ENCODE results near the gene COBL. TPM values are rescaled to one million over a fixed set of nuclear protein-coding genes. Genes with fewer than 3 reads are reported as not detected.

The COBL gene
- total and polyA plus RNA-seq, 9 of the 15 experiments (the other 6 are each of a cell fraction or from before 2014, with no cell fraction given), result 0.01 to 2.4 (median 0.09) TPM; not detected in 3

DNA sequence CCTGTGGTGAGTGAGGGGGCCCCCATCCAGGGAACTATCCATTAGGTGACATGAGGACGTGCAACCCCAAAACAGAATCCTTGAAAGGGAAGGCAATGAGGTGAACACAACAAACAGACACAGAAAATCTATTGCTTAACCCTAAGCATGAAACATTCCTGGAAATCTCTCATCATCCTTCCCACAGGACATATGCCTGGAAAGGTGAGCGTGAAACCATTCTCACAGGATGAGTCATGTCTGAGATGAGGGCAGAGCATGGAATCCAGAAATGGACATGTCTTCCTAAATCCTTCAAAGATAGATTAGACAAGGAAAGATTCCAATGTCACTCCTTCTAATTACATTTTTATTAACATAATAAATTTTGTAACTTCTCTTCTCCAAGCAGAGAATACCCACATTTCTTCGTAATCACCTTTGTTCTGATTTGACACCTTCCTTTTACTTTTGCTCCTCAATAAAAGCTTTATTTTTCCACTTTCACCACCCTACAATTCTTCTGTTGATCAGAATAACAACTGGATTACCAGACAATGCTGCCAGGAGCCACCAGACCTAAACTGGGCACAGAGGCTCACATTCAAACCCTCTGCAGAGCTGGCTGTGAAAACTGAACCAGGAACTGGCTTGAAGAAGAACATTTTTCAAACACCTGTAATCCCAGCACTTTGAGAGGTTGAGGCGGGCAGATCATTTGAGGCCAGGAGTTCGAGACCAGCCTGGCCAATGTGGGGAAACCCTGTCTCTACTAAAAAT is 67.2 kb downstream of the COBL start:
- no peaks in the 10 kb centered on the region for H3K79me2 ChIP-seq (ENCODE audit: control insufficient read depth, insufficient read depth, low read length)
- no peak overlapping the region for H3K27ac ChIP-seq (ENCODE audit: extremely low read depth, low read depth, low read length)
- FAIRE-seq, result no peak
- H2AFZ ChIP-seq (ENCODE audit: low read depth, low read length), result no peak overlapping the region
- intact Hi-C loops (cut with micrococcal nuclease), result no loop called here
- no peaks in the 10 kb centered on the region for H3K9me3 ChIP-seq (replicated peaks; ENCODE audit: control insufficient read depth, insufficient read depth, low read depth, low read length)
- ChIA-PET CTCF (ENCODE audit: low intra/inter-chr PET ratio) (no interaction called here), POLR2A (no interaction called here)
- no peaks in the 10 kb centered on the region for H3K9me1 ChIP-seq (ENCODE audit: control insufficient read depth, insufficient read depth, low read length)
- H3K36me3 ChIP-seq (ENCODE audit: control insufficient read depth, insufficient read depth, low read length), result no peaks in the 10 kb centered on the region
- BruUV-seq (replicated peaks), result no TSS peak
- ATAC-seq, result no peak
- WGBS (ENCODE audit: insufficient coverage, low coverage, missing lambda C conversion rate), result 1% methylated on average over 5 of the region's 5 CpGs
- H4K20me1 ChIP-seq (replicated peaks; ENCODE audit: control insufficient read depth, insufficient read depth, low read length), result no peaks in the 10 kb centered on the region
- no peaks in the 10 kb centered on the region for H3K4me1 ChIP-seq (replicated peaks in 1 of 2; ENCODE audit: control insufficient read depth in 2 of 2, insufficient read depth in 2 of 2, low read length in 2 of 2)
- in situ Hi-C loops (cut with MboI), result no loop called here
- H3K27me3 ChIP-seq (ENCODE audit: control insufficient read depth in 2 of 2, insufficient read depth in 2 of 2, low read length in 2 of 2), result peaks cover 0 to 10% of the 10 kb centered on the region in 2 experiments; a peak in 2 of 5 replicates
- H3K9ac ChIP-seq (ENCODE audit: insufficient read depth in 1 of 2, low read depth in 2 of 2, low read length in 2 of 2), result no peak overlapping the region
- DNase-seq (ENCODE audit: extremely low read depth in 1 of 4, low spot score in 3 of 4), result no peak
- no peak overlapping the region for H3K4me3 ChIP-seq
- H3K4me2 ChIP-seq (ENCODE audit: insufficient read depth, low read length), result no peak overlapping the region
- TF ChIP-seq LEF1 (IDR thresholded peaks at IDR 0.05) (no peak), ZNF696 (CRISPR knock-in tag; conservative IDR thresholded peaks at IDR 0.05) (no peak), SREBF2 (CRISPR knock-in tag; IDR thresholded peaks at IDR 0.05) (no peak), ZNF561 (CRISPR knock-in tag; conservative IDR thresholded peaks at IDR 0.05) (no peak), TAL1 (IDR thresholded peaks at IDR 0.05) (no peak)
- TF ChIP-seq, protein P1, sequence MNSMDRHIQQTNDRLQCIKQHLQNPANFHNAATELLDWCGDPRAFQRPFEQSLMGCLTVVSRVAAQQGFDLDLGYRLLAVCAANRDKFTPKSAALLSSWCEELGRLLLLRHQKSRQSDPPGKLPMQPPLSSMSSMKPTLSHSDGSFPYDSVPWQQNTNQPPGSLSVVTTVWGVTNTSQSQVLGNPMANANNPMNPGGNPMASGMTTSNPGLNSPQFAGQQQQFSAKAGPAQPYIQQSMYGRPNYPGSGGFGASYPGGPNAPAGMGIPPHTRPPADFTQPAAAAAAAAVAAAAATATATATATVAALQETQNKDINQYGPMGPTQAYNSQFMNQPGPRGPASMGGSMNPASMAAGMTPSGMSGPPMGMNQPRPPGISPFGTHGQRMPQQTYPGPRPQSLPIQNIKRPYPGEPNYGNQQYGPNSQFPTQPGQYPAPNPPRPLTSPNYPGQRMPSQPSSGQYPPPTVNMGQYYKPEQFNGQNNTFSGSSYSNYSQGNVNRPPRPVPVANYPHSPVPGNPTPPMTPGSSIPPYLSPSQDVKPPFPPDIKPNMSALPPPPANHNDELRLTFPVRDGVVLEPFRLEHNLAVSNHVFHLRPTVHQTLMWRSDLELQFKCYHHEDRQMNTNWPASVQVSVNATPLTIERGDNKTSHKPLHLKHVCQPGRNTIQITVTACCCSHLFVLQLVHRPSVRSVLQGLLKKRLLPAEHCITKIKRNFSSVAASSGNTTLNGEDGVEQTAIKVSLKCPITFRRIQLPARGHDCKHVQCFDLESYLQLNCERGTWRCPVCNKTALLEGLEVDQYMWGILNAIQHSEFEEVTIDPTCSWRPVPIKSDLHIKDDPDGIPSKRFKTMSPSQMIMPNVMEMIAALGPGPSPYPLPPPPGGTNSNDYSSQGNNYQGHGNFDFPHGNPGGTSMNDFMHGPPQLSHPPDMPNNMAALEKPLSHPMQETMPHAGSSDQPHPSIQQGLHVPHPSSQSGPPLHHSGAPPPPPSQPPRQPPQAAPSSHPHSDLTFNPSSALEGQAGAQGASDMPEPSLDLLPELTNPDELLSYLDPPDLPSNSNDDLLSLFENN (IDR thresholded peaks at IDR 0.05; ENCODE audit: low read depth in 2 of 2, low read length in 2 of 2), result no peak
- TF ChIP-seq, protein P2, sequence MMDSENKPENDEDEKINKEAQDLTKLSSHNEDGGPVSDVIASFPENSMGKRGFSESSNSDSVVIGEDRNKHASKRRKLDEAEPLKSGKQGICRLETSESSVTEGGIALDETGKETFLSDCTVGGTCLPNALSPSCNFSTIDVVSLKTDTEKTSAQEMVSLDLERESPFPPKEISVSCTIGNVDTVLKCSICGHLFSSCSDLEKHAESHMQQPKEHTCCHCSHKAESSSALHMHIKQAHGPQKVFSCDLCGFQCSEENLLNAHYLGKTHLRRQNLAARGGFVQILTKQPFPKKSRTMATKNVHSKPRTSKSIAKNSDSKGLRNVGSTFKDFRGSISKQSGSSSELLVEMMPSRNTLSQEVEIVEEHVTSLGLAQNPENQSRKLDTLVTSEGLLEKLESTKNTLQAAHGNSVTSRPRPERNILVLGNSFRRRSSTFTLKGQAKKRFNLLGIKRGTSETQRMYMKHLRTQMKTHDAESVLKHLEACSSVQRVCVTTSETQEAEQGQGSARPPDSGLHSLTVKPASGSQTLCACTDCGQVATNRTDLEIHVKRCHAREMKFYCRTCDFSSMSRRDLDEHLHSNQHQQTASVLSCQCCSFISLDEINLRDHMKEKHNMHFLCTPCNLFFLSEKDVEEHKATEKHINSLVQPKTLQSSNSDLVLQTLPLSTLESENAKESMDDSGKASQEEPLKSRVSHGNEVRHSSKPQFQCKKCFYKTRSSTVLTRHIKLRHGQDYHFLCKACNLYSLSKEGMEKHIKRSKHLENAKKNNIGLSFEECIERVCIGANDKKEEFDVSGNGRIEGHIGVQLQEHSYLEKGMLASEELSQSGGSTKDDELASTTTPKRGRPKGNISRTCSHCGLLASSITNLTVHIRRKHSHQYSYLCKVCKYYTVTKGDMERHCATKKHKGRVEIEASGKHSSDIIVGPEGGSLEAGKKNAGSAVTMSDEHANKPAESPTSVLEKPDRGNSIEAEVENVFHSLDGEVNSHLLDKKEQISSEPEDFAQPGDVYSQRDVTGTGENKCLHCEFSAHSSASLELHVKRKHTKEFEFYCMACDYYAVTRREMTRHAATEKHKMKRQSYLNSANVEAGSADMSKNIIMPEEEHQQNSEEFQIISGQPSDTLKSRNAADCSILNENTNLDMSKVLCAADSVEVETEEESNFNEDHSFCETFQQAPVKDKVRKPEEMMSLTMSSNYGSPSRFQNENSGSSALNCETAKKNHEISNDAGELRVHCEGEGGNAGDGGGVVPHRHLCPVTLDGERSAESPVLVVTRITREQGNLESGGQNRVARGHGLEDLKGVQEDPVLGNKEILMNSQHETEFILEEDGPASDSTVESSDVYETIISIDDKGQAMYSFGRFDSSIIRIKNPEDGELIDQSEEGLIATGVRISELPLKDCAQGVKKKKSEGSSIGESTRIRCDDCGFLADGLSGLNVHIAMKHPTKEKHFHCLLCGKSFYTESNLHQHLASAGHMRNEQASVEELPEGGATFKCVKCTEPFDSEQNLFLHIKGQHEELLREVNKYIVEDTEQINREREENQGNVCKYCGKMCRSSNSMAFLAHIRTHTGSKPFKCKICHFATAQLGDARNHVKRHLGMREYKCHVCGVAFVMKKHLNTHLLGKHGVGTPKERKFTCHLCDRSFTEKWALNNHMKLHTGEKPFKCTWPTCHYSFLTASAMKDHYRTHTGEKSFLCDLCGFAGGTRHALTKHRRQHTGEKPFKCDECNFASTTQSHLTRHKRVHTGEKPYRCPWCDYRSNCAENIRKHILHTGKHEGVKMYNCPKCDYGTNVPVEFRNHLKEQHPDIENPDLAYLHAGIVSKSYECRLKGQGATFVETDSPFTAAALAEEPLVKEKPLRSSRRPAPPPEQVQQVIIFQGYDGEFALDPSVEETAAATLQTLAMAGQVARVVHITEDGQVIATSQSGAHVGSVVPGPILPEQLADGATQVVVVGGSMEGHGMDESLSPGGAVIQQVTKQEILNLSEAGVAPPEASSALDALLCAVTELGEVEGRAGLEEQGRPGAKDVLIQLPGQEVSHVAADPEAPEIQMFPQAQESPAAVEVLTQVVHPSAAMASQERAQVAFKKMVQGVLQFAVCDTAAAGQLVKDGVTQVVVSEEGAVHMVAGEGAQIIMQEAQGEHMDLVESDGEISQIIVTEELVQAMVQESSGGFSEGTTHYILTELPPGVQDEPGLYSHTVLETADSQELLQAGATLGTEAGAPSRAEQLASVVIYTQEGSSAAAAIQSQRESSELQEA (IDR thresholded peaks at IDR 0.05; ENCODE audit: low read depth), result no peak
- TF ChIP-seq, protein P3, sequence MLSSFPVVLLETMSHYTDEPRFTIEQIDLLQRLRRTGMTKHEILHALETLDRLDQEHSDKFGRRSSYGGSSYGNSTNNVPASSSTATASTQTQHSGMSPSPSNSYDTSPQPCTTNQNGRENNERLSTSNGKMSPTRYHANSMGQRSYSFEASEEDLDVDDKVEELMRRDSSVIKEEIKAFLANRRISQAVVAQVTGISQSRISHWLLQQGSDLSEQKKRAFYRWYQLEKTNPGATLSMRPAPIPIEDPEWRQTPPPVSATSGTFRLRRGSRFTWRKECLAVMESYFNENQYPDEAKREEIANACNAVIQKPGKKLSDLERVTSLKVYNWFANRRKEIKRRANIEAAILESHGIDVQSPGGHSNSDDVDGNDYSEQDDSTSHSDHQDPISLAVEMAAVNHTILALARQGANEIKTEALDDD (IDR thresholded peaks at IDR 0.05), result no peak
